K562 (cell line): Measurements from ENCODE around the gene STX2. TPM values are rescaled to one million over a fixed set of nuclear protein-coding genes. Genes with fewer than 3 reads are reported as not detected.

ENCODE experiments used
- BHLHE40 ChIP-seq: IDR thresholded peaks from 2 replicates; pipeline ENCODE4 v1.6.1; 2011; ENCODE audit warnings: low read length, improper control_type of control experiment
- EP400 ChIP-seq: fragments of 450-650 bp; IDR thresholded peaks from 2 replicates; pipeline ENCODE4 v1.6.1; 2017; ENCODE audit warnings: antibody characterized with exemption, mild to moderate bottlenecking, moderate library complexity
- FOXM1 ChIP-seq, 2 experiments: fragments of 450-650 bp in 1 of 2; sonication (generic) in 1 of 2; formaldehyde crosslinking in 1 of 2; IDR thresholded peaks; 2 replicates each; pipeline versions ENCODE4 v1.6.1 to v1.9.0; 2017 to 2022; ENCODE audit warnings: low read depth in 2 of 2, mild to moderate bottlenecking in 2 of 2, missing genetic modification reagents in 1 of 2, moderate library complexity in 1 of 2
- HNRNPLL ChIP-seq: fragments of 200-400 bp; formaldehyde crosslinking; IDR thresholded peaks from 2 replicates; pipeline ENCODE4 v1.6.1; 2017; ENCODE audit warnings: low read length, low read depth, mild to moderate bottlenecking; ENCODE audit not compliant: poor library complexity, severe bottlenecking
- L3MBTL2 ChIP-seq: fragments of 450-650 bp; IDR thresholded peaks from 2 replicates; pipeline ENCODE4 v1.6.1; 2016; ENCODE audit warnings: mild to moderate bottlenecking, moderate library complexity
- MBD2 ChIP-seq: sonication (generic); IDR thresholded peaks from 2 replicates; pipeline ENCODE4 v1.6.1; 2016; ENCODE audit warnings: low read depth, borderline replicate concordance
- MLLT1 ChIP-seq, 2 experiments: fragments of 450-650 bp; IDR thresholded peaks; 2 replicates each; pipeline ENCODE4 v1.6.1; 2016
- MXD1 ChIP-seq: fragments of 250-450 bp; sonication (Bioruptor Pico); IDR thresholded peaks from 2 replicates; pipeline ENCODE4 v1.8.0; 2021; ENCODE audit warnings: borderline replicate concordance, mild to moderate bottlenecking, moderate library complexity; ENCODE audit not compliant: poor library complexity, severe bottlenecking
- PML ChIP-seq: IDR thresholded peaks from 2 replicates; pipeline ENCODE4 v1.6.1; 2012; ENCODE audit warnings: low read length, inconsistent platforms
- POLR2AphosphoS5 ChIP-seq: IDR thresholded peaks from 2 replicates; pipeline ENCODE4 v1.6.1; 2011; ENCODE audit warnings: mild to moderate bottlenecking, low read depth, low read length, moderate library complexity; ENCODE audit not compliant: control insufficient read depth, insufficient read depth
- PRDM10 ChIP-seq: fragments of 450-650 bp; IDR thresholded peaks from 2 replicates; pipeline ENCODE4 v1.6.1; 2018; ENCODE audit not compliant: partially characterized antibody
- RUNX1 ChIP-seq: sonication (generic); IDR thresholded peaks from 2 replicates; pipeline ENCODE4 v1.6.1; 2016; ENCODE audit warnings: antibody characterized with exemption, low read depth
- SFPQ ChIP-seq: fragments of 200-400 bp; formaldehyde crosslinking; IDR thresholded peaks from 2 replicates; pipeline ENCODE4 v1.6.1; 2017; ENCODE audit warnings: mild to moderate bottlenecking, low read depth, low read length, moderate library complexity
- SP1 ChIP-seq: sonication (generic); formaldehyde crosslinking; IDR thresholded peaks from 2 replicates; pipeline ENCODE4 v1.8.1; 2022; ENCODE audit warnings: mild to moderate bottlenecking, missing genetic modification reagents
- TCF7L2 ChIP-seq: fragments of 150-350 bp; IDR thresholded peaks from 2 replicates; pipeline ENCODE4 v1.6.1; 2016; ENCODE audit warnings: low read depth, mild to moderate bottlenecking, low read length, moderate library complexity
- TOE1 ChIP-seq, 2 experiments: fragments of 450-650 bp in 1 of 2; sonication (generic) in 1 of 2; formaldehyde crosslinking in 1 of 2; IDR thresholded peaks; 2 replicates each; pipeline versions ENCODE4 v1.7.1 to v1.8.0; 2016 to 2022; ENCODE audit warnings: borderline replicate concordance in 2 of 2, mild to moderate bottlenecking in 2 of 2, antibody characterized with exemption in 1 of 2, inconsistent platforms in 1 of 2, low read depth in 1 of 2, missing genetic modification reagents in 1 of 2, moderate library complexity in 1 of 2
- ZBED1 ChIP-seq: IDR thresholded peaks from 2 replicates; pipeline ENCODE4 v1.6.1; 2014
- polyA plus RNA-seq, 8 experiments: library from polyadenylated mRNA; depleted of rRNA in 4 of 8; stranded (reverse) in 5 of 8; unstranded in 3 of 8; fragments of >200 nt; fragmentation: Nextera tagmentation in 2 of 8; fragmentation: Illumina TruSeq in 1 of 8; extraction: Ambion mirVana in 2 of 8; extraction: Trizol in 1 of 8; gene quantifications; 2 replicates each; pipeline versions ENCODE4 v1.2.1 to v1.2.3, GENCODE V29; 2011 to 2014; ENCODE audit warnings: inconsistent platforms in 1 of 8, missing spikeins in 1 of 8
- total RNA-seq, 7 experiments: library from RNA; depleted of rRNA in 6 of 7; stranded (reverse); fragments of >200 nt in 6 of 7; fragmentation: Illumina TruSeq in 2 of 7; extraction: Trizol in 2 of 7; gene quantifications; 2 replicates each; pipeline versions ENCODE4 v1.2.1 to v1.2.3, GENCODE V29; 2011 to 2021; ENCODE audit warnings: low replicate concordance in 1 of 7

Gene STX2
- total and polyA plus RNA-seq, 9 of the 15 experiments (the other 6 are each of a cell fraction or from before 2014, with no cell fraction given): 22.2 to 54.6 (median 30.8) TPM

- TF ChIP-seq MBD2 (0 out of 2 replicates have a peak, but pooled peaks have one; percentile 18), FOXM1 (IDR thresholded peaks at IDR 0.05; ENCODE audit: low read depth) (no peak), FOXM1 (CRISPR knock-in tag; IDR thresholded peaks at IDR 0.05; ENCODE audit: low read depth) (0 out of 2 replicates have a peak, but pooled peaks have one; percentile 52), SP1 (CRISPR knock-in tag) (peak; percentile 34; the same call in 1 of the 2 replicates), ZBED1 (0 out of 2 replicates have a peak, but pooled peaks have one; percentile 56), TOE1 (IDR thresholded peaks at IDR 0.05; ENCODE audit: borderline replicate concordance) (0 out of 2 replicates have a peak, but pooled peaks have one; percentile 21), TOE1 (CRISPR knock-in tag; IDR thresholded peaks at IDR 0.05; ENCODE audit: borderline replicate concordance, low read depth) (no peak), PML (peak; percentile 61), MLLT1 (IDR thresholded peaks at IDR 0.05) (no peak; a peak in 1 of 4 replicates), PRDM10 (peak; percentile 47), MXD1 (CRISPR knock-in tag) (no peak), SFPQ (no peak), RUNX1 (0 out of 2 replicates have a peak, but pooled peaks have one; percentile 46), L3MBTL2 (peak; percentile 59), POLR2AphosphoS5 (peak; percentile 69; the same call in 1 of the 2 replicates), BHLHE40 (peak; percentile 60), HNRNPLL (peak; percentile 18), TCF7L2 (no peak), EP400 (peak; percentile 41; the same call in 1 of the 2 replicates)
Observed at GRCh38 chr12:130878193-130879185, 39.4 kb upstream of the STX2 start (continued).
